Lower lobe of right lung (tissue), 2 donors: Measurements from ENCODE around the gene MAP7. TPM values are rescaled to one million over a fixed set of nuclear protein-coding genes. Genes with fewer than 3 reads are reported as not detected.
"Not testable (repeated sequence)": the region's sequence is repeated elsewhere in the genome, so short reads cannot be mapped to it uniquely, and the experiment has no call there.

Experiments
- ATAC-seq, 2 donors: fragments of 200-7000 bp; cut with Tn5 transposase; one replicate each; pipeline ENCODE4 v1.9.1; 2020 to 2022; ENCODE audit warnings: mild to moderate bottlenecking in 2 of 2, moderate library complexity in 2 of 2
- DNase-seq: peaks from one replicate; pipeline ENCODE4 v3.0.0-alpha.2; 2020
- H3K27ac ChIP-seq: fragments of 200-600 bp; one replicate; pipeline ENCODE4 v1.8.0; 2022
- H3K27me3 ChIP-seq: fragments of 200-600 bp; one replicate; pipeline ENCODE4 v1.8.0; 2022; ENCODE audit warnings: low read depth
- H3K36me3 ChIP-seq: fragments of 200-600 bp; one replicate; pipeline ENCODE4 v1.8.0; 2022; ENCODE audit warnings: mild to moderate bottlenecking
- H3K4me1 ChIP-seq: fragments of 200-600 bp; one replicate; pipeline ENCODE4 v1.8.0; 2022
- H3K4me3 ChIP-seq: fragments of 200-600 bp; one replicate; pipeline ENCODE4 v1.8.0; 2022; ENCODE audit warnings: mild to moderate bottlenecking
- H3K9me3 ChIP-seq: fragments of 200-600 bp; one replicate; pipeline ENCODE4 v1.8.0; 2022
- CTCF ChIP-seq: fragments of 200-600 bp; IDR thresholded peaks from one replicate; pipeline ENCODE4 v1.8.0; 2022; ENCODE audit warnings: antibody characterized with exemption, mild to moderate bottlenecking
- intact Hi-C: fragments of 100-400 bp; cut with DNase I; formaldehyde crosslinking; loops from one replicate; pipeline ENCODE4 v1.11.0; 2022
- total RNA-seq: library from RNA; stranded (reverse); fragmentation: NEBNext Ultra II Directional; extraction: Animal tissue kit (Norgen Biotek cat#: 25700); gene quantifications from one replicate; pipeline ENCODE4 v1.2.1, GENCODE V29; 2021
- donor health status: DM: no; HTN: yes; CAD: no; lungs with severe emphysema.

Gene MAP7
- total RNA-seq, 1 donor from 2014 or later: 18.3 TPM

- no peak overlapping the region for H3K4me3 ChIP-seq
- H3K9me3 ChIP-seq: no peaks in the 10 kb centered on the region
- intact Hi-C loops: no loop called here
- H3K27ac ChIP-seq: no peak overlapping the region
- H3K4me1 ChIP-seq: no peaks in the 10 kb centered on the region
- ATAC-seq (no peak), DNase-seq (no peak)
- no peaks in the 10 kb centered on the region for H3K36me3 ChIP-seq
- no peak for TF ChIP-seq CTCF
- no peaks in the 10 kb centered on the region for H3K27me3 ChIP-seq
Observed at GRCh38 chr6:136387316-136387715, 162.9 kb downstream of the MAP7 start.

GRCh38 chr6:136383268-136383937, 166.8 kb downstream of the MAP7 start:
- intact Hi-C loops: no loop called here
- no peak for ATAC-seq

GRCh38 chr6:136382676-136383252, 167.5 kb downstream of the MAP7 start:
- Histone ChIP-seq H3K27ac (no peak overlapping the region), H3K9me3 (no peaks in the 10 kb centered on the region), H3K4me3 (no peak overlapping the region), H3K4me1 (no peaks in the 10 kb centered on the region), H3K27me3 (no peaks in the 10 kb centered on the region), H3K36me3 (no peaks in the 10 kb centered on the region)
- TF ChIP-seq CTCF: no peak
- intact Hi-C loops: no loop called here
- DNase-seq (no peak), ATAC-seq (no peak)

More at GRCh38 chr6:136383268-136383937, 166.8 kb downstream of the MAP7 start:
- H3K27me3 ChIP-seq: no peaks in the 10 kb centered on the region
- DNase-seq: no peak
- H3K27ac ChIP-seq: no peak overlapping the region
- no peaks in the 10 kb centered on the region for H3K36me3 ChIP-seq
- no peaks in the 10 kb centered on the region for H3K9me3 ChIP-seq
- TF ChIP-seq CTCF: no peak
- no peak overlapping the region for H3K4me3 ChIP-seq
- H3K4me1 ChIP-seq: no peaks in the 10 kb centered on the region

- DNase-seq: no peak
- Histone ChIP-seq H3K27ac (no peak overlapping the region), H3K4me3 (no peak overlapping the region), H3K36me3 (no peaks in the 10 kb centered on the region), H3K9me3 (no peaks in the 10 kb centered on the region), H3K4me1 (no peaks in the 10 kb centered on the region), H3K27me3 (no peaks in the 10 kb centered on the region)
- intact Hi-C loops: no loop called here
- TF ChIP-seq CTCF: peak; percentile 10
- no peak for ATAC-seq
Observed at GRCh38 chr6:136378888-136379287, 171.3 kb downstream of the MAP7 start.

- H3K4me1 ChIP-seq, DNase-seq, H3K36me3 ChIP-seq, H3K4me3 ChIP-seq, H3K27ac ChIP-seq, ATAC-seq, H3K27me3 ChIP-seq, intact Hi-C loops, H3K9me3 ChIP-seq: not testable (repeated sequence)
Observed at GRCh38 chr6:136375836-136376235, 174.4 kb downstream of the MAP7 start.

GRCh38 chr6:136371959-136372358, 178.3 kb downstream of the MAP7 start:
- Histone ChIP-seq H3K27ac (no peak overlapping the region), H3K4me1 (no peaks in the 10 kb centered on the region), H3K9me3 (no peaks in the 10 kb centered on the region), H3K27me3 (no peaks in the 10 kb centered on the region), H3K36me3 (no peaks in the 10 kb centered on the region), H3K4me3 (no peak overlapping the region)
- ATAC-seq: no peak
- no peak for TF ChIP-seq CTCF
- no peak for DNase-seq
- intact Hi-C loops: no loop called here
